H9 (cell line): ENCODE measurements around the gene SERPINE3. TPM values are rescaled to one million over a fixed set of nuclear protein-coding genes. Genes with fewer than 3 reads are reported as not detected.
A peak's percentile ranks its signal among the peaks of the same experiment; 100 is the strongest.

Experiments used
- DNase-seq: peaks from one replicate; pipeline ENCODE4 v3.0.0-alpha.2; 2017
- H2AFZ ChIP-seq: one replicate; pipeline ENCODE4 v1.6.1; 2013; ENCODE audit warnings: mild to moderate bottlenecking, low read length, control low read depth, moderate library complexity
- H2AK5ac ChIP-seq: 2 replicates; pipeline ENCODE4 v1.6.1; 2013; ENCODE audit warnings: low read length, control low read depth, mixed read lengths; ENCODE audit not compliant: insufficient read length
- H2BK120ac ChIP-seq: one replicate; pipeline ENCODE4 v1.6.1; 2013; ENCODE audit warnings: low read depth, mild to moderate bottlenecking, low read length, control low read depth, inconsistent platforms; ENCODE audit not compliant: poor library complexity, severe bottlenecking
- H2BK12ac ChIP-seq: 2 replicates; pipeline ENCODE4 v1.6.1; 2013; ENCODE audit warnings: low read length, control low read depth, mixed read lengths, low read depth; ENCODE audit not compliant: insufficient read length
- H2BK15ac ChIP-seq: 2 replicates; pipeline ENCODE4 v1.6.1; 2013; ENCODE audit warnings: low read depth, low read length, control low read depth
- H2BK20ac ChIP-seq: one replicate; pipeline ENCODE4 v1.6.1; 2013; ENCODE audit warnings: low read depth, mild to moderate bottlenecking, low read length, control low read depth, inconsistent platforms; ENCODE audit not compliant: poor library complexity, severe bottlenecking
- H2BK5ac ChIP-seq: 2 replicates; pipeline ENCODE4 v1.6.1; 2013; ENCODE audit warnings: low read length, control low read depth, mixed read lengths; ENCODE audit not compliant: insufficient read length
- H3K14ac ChIP-seq: 2 replicates; pipeline ENCODE4 v1.6.1; 2013; ENCODE audit warnings: low read length, control low read depth; ENCODE audit not compliant: insufficient read depth
- H3K18ac ChIP-seq: 2 replicates; pipeline ENCODE4 v1.6.1; 2013; ENCODE audit warnings: low read depth, mild to moderate bottlenecking, mixed read lengths, low read length, control low read depth; ENCODE audit not compliant: insufficient read length
- H3K23ac ChIP-seq: 2 replicates; pipeline ENCODE4 v1.6.1; 2013; ENCODE audit warnings: low read length, control low read depth, mixed read lengths, low read depth; ENCODE audit not compliant: insufficient read length
- H3K23me2 ChIP-seq: 2 replicates; pipeline ENCODE4 v1.6.1; 2013; ENCODE audit warnings: low read depth, mild to moderate bottlenecking, mixed read lengths, low read length, control low read depth; ENCODE audit not compliant: insufficient read length, poor library complexity, severe bottlenecking
- H3K27ac ChIP-seq: 2 replicates; pipeline ENCODE4 v1.5.1; 2013; ENCODE audit warnings: low read length, control low read depth, mixed read lengths, low read depth; ENCODE audit not compliant: insufficient read length
- H3K27me3 ChIP-seq: 2 replicates; pipeline ENCODE4 v1.6.1; 2013; ENCODE audit warnings: low read length, control low read depth, inconsistent platforms; ENCODE audit not compliant: insufficient read depth
- H3K4ac ChIP-seq: 2 replicates; pipeline ENCODE4 v1.6.1; 2013; ENCODE audit warnings: low read depth, mild to moderate bottlenecking, control low read depth, inconsistent platforms, low read length, moderate library complexity
- H3K4me1 ChIP-seq: 2 replicates; pipeline ENCODE4 v1.6.1; 2013; ENCODE audit warnings: low read length, control low read depth, inconsistent platforms; ENCODE audit not compliant: insufficient read depth
- H3K4me2 ChIP-seq: 2 replicates; pipeline ENCODE4 v1.6.1; 2013; ENCODE audit warnings: low read length, control low read depth, mixed read lengths; ENCODE audit not compliant: insufficient read length, insufficient read depth
- H3K56ac ChIP-seq: 2 replicates; pipeline ENCODE4 v1.6.1; 2013; ENCODE audit warnings: low read depth, mild to moderate bottlenecking, mixed read lengths, low read length, control low read depth; ENCODE audit not compliant: insufficient read length
- H3K79me1 ChIP-seq: 2 replicates; pipeline ENCODE4 v1.6.1; 2013; ENCODE audit warnings: low read depth, mild to moderate bottlenecking, moderate library complexity, low read length, control low read depth, inconsistent platforms; ENCODE audit not compliant: insufficient read depth, poor library complexity, severe bottlenecking
- H3K79me2 ChIP-seq: 2 replicates; pipeline ENCODE4 v1.6.1; 2013; ENCODE audit warnings: low read length, control low read depth, inconsistent platforms; ENCODE audit not compliant: insufficient read depth
- H3K9ac ChIP-seq: 2 replicates; pipeline ENCODE4 v1.6.1; 2013; ENCODE audit warnings: low read length, control low read depth, mixed read lengths; ENCODE audit not compliant: insufficient read length; ENCODE audit errors: extremely low read depth
- H3K9me3 ChIP-seq: one replicate; pipeline ENCODE4 v1.6.1; 2013; ENCODE audit warnings: low read depth, low read length, inconsistent platforms; ENCODE audit not compliant: control insufficient read depth
- H3T11ph ChIP-seq: one replicate; pipeline ENCODE4 v1.6.1; 2013; ENCODE audit warnings: mild to moderate bottlenecking, low read length, control low read depth, inconsistent platforms
- H4K20me1 ChIP-seq: one replicate; pipeline ENCODE4 v1.6.1; 2013; ENCODE audit not compliant: control insufficient read depth, insufficient read length, insufficient read depth
- H4K5ac ChIP-seq: 2 replicates; pipeline ENCODE4 v1.6.1; 2013; ENCODE audit warnings: low read depth, mild to moderate bottlenecking, mixed read lengths, low read length, control low read depth; ENCODE audit not compliant: insufficient read length
- H4K8ac ChIP-seq: replicated peaks from 2 replicates; pipeline ENCODE4 v1.6.1; 2013; ENCODE audit warnings: low read length, control low read depth, mixed read lengths, low read depth; ENCODE audit not compliant: insufficient read length
- H4K91ac ChIP-seq: 2 replicates; pipeline ENCODE4 v1.6.1; 2013; ENCODE audit warnings: low read depth, mild to moderate bottlenecking, moderate library complexity, mixed read lengths, low read length, control low read depth; ENCODE audit not compliant: insufficient read length
- H3K27ac Mint-ChIP-seq, 3 experiments: 2 replicates in 2 of 3; 3 replicates in 1 of 3; pipeline ENCODE4 v1.8.0; 2020 to 2021; ENCODE audit warnings: mixed read lengths in 3 of 3, mild to moderate bottlenecking in 1 of 3, moderate library complexity in 1 of 3
- H3K27me3 Mint-ChIP-seq: 2 replicates; pipeline ENCODE4 v1.8.0; 2021; ENCODE audit warnings: low read depth, mild to moderate bottlenecking, moderate library complexity, mixed read lengths
- H3K36me3 Mint-ChIP-seq, 3 experiments: 2 replicates in 2 of 3; 3 replicates in 1 of 3; pipeline ENCODE4 v1.8.0; 2020 to 2021; ENCODE audit warnings: low read depth in 3 of 3, mixed read lengths in 3 of 3; ENCODE audit not compliant: insufficient read depth in 1 of 3
- H3K4me1 Mint-ChIP-seq, 2 experiments: 2 replicates each; pipeline ENCODE4 v1.8.0; 2020; ENCODE audit warnings: mixed read lengths in 2 of 2
- H3K4me3 Mint-ChIP-seq, 2 experiments: 2 replicates in 1 of 2; 3 replicates in 1 of 2; pipeline ENCODE4 v1.8.0; 2020 to 2021; ENCODE audit warnings: mild to moderate bottlenecking in 2 of 2, mixed read lengths in 2 of 2, moderate library complexity in 1 of 2
- H3K9me3 Mint-ChIP-seq, 2 experiments: 2 replicates in 1 of 2; 3 replicates in 1 of 2; pipeline ENCODE4 v1.8.0; 2020; ENCODE audit warnings: mild to moderate bottlenecking in 2 of 2, mixed read lengths in 2 of 2, moderate library complexity in 1 of 2
- WGBS: extraction: QIAGEN DNeasy Blood & Tissue Kit; methylation state at CpG from one replicate; pipeline ENCODE4 v1.1.7; 2013; ENCODE audit warnings: missing lambda C conversion rate, low lambda C conversion rate, mixed read lengths; ENCODE audit not compliant: insufficient read length; ENCODE audit errors: extremely low coverage; 5-methylcytosine and 5-hydroxymethylcytosine counted together
- total RNA-seq: library from RNA; stranded (reverse); gene quantifications from 2 replicates; pipeline ENCODE4 v1.2.1, GENCODE V29; 2021
- TF ChIP-seq, protein P1 (sequence below): fragments of 200-600 bp; sonication (generic); conservative IDR thresholded peaks from 3 replicates; pipeline ENCODE4 v1.8.0; 2021; ENCODE audit warnings: antibody characterized with exemption, mild to moderate bottlenecking

Gene SERPINE3
- total RNA-seq, 1 experiment from 2014 or later = not detected

GRCh38 chr13:51325837-51326236 lies 13.7 kb upstream of the SERPINE3 start:
- TF ChIP-seq, protein P1, sequence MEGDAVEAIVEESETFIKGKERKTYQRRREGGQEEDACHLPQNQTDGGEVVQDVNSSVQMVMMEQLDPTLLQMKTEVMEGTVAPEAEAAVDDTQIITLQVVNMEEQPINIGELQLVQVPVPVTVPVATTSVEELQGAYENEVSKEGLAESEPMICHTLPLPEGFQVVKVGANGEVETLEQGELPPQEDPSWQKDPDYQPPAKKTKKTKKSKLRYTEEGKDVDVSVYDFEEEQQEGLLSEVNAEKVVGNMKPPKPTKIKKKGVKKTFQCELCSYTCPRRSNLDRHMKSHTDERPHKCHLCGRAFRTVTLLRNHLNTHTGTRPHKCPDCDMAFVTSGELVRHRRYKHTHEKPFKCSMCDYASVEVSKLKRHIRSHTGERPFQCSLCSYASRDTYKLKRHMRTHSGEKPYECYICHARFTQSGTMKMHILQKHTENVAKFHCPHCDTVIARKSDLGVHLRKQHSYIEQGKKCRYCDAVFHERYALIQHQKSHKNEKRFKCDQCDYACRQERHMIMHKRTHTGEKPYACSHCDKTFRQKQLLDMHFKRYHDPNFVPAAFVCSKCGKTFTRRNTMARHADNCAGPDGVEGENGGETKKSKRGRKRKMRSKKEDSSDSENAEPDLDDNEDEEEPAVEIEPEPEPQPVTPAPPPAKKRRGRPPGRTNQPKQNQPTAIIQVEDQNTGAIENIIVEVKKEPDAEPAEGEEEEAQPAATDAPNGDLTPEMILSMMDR = no peak
- no peak overlapping the region for H3K4ac ChIP-seq
- no peak overlapping the region for H4K5ac ChIP-seq
- no peak overlapping the region for H3K9ac ChIP-seq
- H3K27me3 ChIP-seq = no peaks in the 10 kb centered on the region
- H2BK20ac ChIP-seq = no peak overlapping the region
- H3K23ac ChIP-seq = no peak overlapping the region
- no peak overlapping the region for H2BK15ac ChIP-seq
- DNase-seq = no peak
- H2BK5ac ChIP-seq = no peak overlapping the region
- H3K79me2 ChIP-seq = no peaks in the 10 kb centered on the region
- H2AK5ac ChIP-seq = no peak overlapping the region
- Mint-ChIP-seq H3K4me3 (peak overlapping the region in 1 of 2 experiments; percentile 4; a peak in 2 of 5 replicates), H3K36me3 (peaks cover 0 to 3% (median 0%) of the 10 kb centered on the region in 3 experiments; a peak in 2 of 7 replicates), H3K27ac (peak overlapping the region in 2 of 3 experiments; percentile 11 to 27; a peak in 4 of 7 replicates), H3K4me1 (peaks cover 45 to 49% of the 10 kb centered on the region in 2 experiments), H3K9me3 (no peaks in the 10 kb centered on the region), H3K27me3 (no peaks in the 10 kb centered on the region)
- H3K14ac ChIP-seq = no peak overlapping the region
- H3K27ac ChIP-seq = no peak overlapping the region
- no peak overlapping the region for H3T11ph ChIP-seq
- no peak overlapping the region for H4K91ac ChIP-seq
- H3K4me1 ChIP-seq = peaks cover 5% of the 10 kb centered on the region; the same call in 1 of the 2 replicates
- no peak overlapping the region for H2BK120ac ChIP-seq
- no peak overlapping the region for H2AFZ ChIP-seq
- H4K8ac ChIP-seq = no peak overlapping the region
- no peaks in the 10 kb centered on the region for H4K20me1 ChIP-seq
- no peaks in the 10 kb centered on the region for H3K79me1 ChIP-seq
- WGBS = no CpG with 5 or more reads among the region's 6 CpGs
- H3K9me3 ChIP-seq = no peaks in the 10 kb centered on the region
- no peak overlapping the region for H3K18ac ChIP-seq
- no peak overlapping the region for H3K56ac ChIP-seq
- no peaks in the 10 kb centered on the region for H3K23me2 ChIP-seq
- no peak overlapping the region for H2BK12ac ChIP-seq
- no peak overlapping the region for H3K4me2 ChIP-seq
